HG02610 (cell line): ENCODE results near the gene CX3CR1.

Source experiments
- ATAC-seq: cut with Tn5 transposase; IDR thresholded peaks from one replicate; pipeline ENCODE4 v1.9.1; 2021; ENCODE audit warnings: mild to moderate bottlenecking, moderate library complexity; ENCODE audit not compliant: unreplicated experiment

CX3CR1 gene

DNA sequence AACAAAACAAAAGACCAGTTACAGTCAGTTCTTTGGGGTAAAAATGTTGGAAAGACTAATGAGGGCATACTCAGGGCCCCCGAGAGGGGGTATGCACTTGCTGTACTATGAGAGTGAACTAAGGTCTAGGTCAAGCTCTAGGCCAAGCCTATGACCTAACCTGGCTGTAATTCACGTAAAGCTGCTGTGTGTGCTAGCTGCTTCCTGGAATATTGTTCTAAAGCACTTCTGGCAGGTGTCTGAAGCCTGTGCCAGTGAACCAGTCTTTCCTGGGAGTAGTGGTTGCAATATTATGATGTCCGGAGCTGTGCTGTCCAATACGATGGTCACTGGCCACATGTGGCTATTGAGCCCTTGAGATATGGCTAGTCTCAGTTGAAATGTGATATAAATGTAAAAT is 13.1 kb upstream of the CX3CR1 start:
- no peak for ATAC-seq

GRCh38 chr3:39291903-39292329 is 12.1 kb upstream of the CX3CR1 start:
- no peak for ATAC-seq

DNA sequence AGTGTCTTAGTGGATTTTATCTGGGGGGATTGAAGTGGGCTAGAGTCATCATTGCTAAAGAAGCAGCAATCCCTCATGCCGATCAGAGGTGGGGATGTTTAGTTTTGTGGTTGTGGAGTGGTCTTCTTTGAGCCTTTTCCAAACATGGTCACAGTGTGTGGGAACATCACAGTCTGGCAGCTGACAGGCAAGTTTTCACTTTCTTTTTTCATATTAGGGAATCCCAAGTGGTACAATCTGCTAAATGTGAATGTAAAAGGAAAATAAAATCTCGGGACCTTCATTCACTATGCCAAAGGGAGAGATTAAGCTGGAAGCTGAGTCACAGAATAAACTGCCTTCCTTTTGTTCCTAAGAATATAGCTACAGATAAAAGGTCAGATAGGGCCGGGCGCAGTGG is 10.4 kb upstream of the CX3CR1 start:
- ATAC-seq = no peak

GRCh38 chr3:39289107-39289506 is 9.3 kb upstream of the CX3CR1 start:
- no peak for ATAC-seq

DNA sequence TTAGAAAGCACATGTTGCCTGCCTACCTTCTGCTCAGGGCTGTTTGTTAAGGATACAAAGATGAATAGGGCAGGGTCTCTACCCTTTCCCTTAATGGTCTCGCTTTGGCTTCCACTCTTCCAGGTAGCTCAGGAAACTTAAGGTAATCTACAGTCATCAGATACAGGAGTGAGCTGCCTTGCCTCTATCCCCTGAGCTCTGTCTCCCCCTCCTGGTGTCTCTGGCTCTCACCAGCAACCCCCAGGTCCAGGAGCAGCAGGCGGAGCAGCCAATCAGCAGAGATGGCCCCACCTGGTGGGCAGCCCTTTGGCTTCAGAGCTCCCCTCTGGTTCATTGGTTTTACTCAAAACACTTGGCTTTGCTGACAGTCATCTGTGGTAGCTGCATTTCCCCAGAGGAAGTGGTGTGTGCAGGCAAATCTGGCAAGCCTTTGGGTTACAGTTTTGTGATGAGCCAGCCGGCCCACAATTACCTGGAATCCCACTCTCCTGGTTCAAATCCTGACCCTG is 8.5 kb upstream of the CX3CR1 start:
- peak; percentile 96 for ATAC-seq

GRCh38 chr3:39287216-39288164 is 7.7 kb upstream of the CX3CR1 start:
- no peak for ATAC-seq

GRCh38 chr3:39286771-39287170 is 6.9 kb upstream of the CX3CR1 start:
- no peak for ATAC-seq

DNA sequence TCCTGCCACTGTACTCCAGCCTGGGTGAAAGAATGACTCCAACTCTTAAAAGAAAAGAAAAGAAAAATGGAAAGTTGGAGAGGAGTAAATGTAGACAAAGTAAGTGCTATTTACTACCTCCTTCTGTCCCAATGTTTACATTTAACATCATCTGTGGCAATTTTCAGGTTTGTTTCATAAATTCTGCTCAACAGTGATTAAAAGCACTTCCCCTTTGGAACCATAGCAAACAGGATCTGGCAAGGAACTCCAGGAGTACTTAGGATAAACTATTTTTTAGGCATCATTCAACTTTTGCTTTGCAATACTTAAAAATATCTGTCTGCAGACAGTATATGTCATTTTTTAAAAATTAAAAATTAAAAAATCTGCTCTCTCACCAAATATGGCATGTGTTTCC is 5.5 kb upstream of the CX3CR1 start:
- ATAC-seq = no peak

GRCh38 chr3:39284457-39284881 is 4.6 kb upstream of the CX3CR1 start:
- no peak for ATAC-seq

DNA sequence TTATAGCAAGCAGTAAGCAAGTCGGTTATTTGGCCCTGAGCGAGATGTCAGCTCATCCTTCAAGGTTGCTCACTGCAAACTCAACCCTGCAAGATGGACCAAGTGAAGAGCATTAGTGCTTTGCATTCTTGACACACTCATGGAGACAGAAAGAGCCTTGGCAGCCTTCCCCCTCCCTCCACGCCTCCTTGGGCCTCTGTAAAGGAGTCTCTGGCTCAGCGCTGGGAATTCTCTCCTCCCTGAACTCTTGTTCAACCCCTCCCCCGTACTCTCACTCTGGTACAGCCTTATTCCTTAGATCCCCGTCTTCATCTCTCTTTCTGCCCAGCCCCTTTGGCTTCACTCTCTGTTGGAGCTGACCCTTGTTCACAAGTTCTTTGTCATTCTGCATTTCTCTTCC is 2.2 kb upstream of the CX3CR1 start:
- no peak for ATAC-seq

- ATAC-seq = no peak
Observed at GRCh38 chr3:39281533-39281932, 1.7 kb upstream of the CX3CR1 start.

- no peak for ATAC-seq
Observed at GRCh38 chr3:39280571-39280970, 735 bp upstream of the CX3CR1 start.

DNA sequence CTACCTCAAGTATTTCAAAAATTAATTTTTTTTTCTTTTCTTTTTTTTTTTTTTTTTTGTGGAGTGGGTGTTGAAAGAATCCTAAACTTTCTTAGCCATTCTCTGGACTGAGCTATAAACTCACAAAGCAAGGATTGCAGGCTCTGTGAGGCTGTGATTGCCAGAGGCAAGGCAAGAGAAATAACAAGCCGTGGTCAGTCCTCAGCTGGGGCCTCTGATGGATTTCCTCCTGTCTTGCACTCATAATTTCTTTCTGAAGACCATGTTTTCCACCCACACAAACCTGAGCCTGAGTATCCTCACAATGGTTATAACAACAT is 1.3 kb downstream of the CX3CR1 start:
- ATAC-seq = no peak

DNA sequence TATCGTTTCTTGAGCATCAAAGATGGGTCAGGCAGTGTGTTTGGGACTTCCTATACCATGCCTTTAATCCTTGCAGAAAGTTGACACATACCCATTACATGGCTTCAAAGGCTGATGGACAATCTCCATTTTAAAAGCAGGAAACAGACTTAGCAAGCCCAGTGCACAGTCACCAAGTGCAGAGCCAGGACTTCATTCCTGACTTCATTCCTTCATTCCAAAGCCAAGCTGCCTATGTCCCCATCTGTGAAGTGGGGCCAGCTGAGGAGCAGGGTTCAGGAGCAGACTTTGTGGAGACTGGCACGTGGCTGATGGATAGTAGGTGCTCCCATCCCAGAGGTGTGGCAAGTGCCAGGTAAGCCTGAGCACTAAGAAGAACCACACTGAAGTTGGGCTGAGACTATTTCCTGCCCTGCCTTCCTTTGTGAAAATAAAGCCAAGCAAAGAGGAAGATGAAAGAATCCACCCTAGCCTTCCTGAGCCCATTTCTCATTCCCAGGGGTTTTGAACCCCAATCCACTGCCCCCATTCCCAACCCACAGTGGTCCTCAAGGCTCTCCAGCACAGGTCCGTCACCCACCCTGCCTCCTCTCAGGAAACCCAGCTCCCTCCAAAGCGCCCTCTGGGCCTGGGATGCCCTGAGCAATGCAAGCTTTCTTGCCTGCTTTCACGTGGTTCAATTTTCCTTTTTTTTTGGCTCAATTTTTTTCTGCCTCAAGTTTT is 1.8 kb downstream of the CX3CR1 start:
- no peak for ATAC-seq

DNA sequence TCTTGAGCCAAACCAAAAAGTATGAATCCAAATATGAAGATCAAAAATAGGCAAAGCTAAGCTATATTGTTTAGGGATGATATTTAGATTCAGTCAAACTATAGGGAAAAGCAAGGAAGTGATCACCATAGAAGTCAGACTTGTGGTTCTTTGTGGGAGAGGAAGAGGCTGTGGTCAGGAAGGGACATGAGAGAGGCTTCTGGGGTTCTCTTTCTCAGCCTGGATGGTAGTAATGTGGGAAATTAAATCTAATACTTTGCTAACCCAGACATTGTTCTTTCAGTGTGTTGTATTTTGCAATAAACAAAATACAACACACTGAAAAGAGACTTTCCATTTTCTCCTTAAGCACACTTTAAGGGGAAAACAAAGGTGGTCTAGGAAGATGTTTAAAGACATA is 3.1 kb downstream of the CX3CR1 start:
- ATAC-seq = no peak

- ATAC-seq = no peak
Observed at GRCh38 chr3:39275963-39276593, 3.8 kb downstream of the CX3CR1 start.

DNA sequence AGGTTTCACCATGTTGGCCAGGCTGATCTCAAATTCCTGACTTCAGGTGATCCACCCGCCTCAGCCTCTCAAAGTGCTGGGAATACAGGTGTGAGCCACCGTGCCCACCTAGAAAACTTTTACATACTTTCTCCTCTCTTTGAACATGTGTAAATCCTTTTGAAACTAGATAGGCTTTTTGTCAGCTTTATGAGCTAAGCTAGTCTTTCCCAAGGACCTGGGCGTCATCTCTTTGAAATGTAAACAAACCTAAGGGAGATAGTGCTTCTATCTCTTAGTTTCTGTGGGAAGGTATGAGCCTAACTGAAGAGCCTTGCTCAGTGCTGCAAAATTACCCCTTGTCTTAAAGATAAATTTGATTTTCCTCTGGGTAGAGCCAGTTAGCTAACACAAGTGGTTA is 4.8 kb downstream of the CX3CR1 start:
- ATAC-seq = no peak

- ATAC-seq = no peak
Observed at GRCh38 chr3:39273119-39273518, 6.7 kb downstream of the CX3CR1 start.

DNA sequence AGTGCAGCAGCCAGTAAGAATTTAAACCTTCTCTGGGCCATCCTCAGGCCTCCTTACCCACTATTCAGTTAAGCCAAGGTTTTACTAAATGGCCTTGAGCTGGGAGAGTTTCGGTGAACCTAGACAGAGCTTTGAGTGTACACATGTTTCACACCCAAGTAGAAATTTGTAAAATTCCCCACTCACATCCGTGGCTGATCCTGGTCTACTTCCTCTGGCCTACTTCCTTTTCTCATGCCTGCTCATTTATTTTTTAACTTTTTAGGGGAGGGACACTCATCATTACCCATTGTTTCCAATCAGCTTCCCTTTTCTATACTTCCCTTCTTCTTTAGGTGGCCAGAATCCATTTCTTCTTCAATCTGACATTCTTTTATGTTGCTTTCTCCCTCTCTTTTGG is 7.6 kb downstream of the CX3CR1 start:
- no peak for ATAC-seq

GRCh38 chr3:39271363-39271914 is 8.4 kb downstream of the CX3CR1 start:
- ATAC-seq = no peak

GRCh38 chr3:39269528-39269927 is 10.3 kb downstream of the CX3CR1 start:
- ATAC-seq = no peak
